Fibroblast of pulmonary artery (primary cell): ENCODE results near the gene CST3.
A peak's percentile ranks its signal among the peaks of the same experiment; 100 is the strongest.
"Not testable (repeated sequence)": the region's sequence is repeated elsewhere in the genome, so short reads cannot be mapped to it uniquely, and the experiment has no call there.

Experiments used
- DNase-seq: peaks from one replicate; pipeline ENCODE4 v3.0.0-alpha.2; 2010; ENCODE audit warnings: low read depth
- H3K4me3 ChIP-seq: replicated peaks from 2 replicates; pipeline ENCODE4 v1.5.1; 2011; ENCODE audit warnings: low read depth, mild to moderate bottlenecking, control low read depth, low read length, moderate library complexity
- CTCF ChIP-seq: IDR thresholded peaks from 2 replicates; pipeline ENCODE4 v1.5.1; 2011; ENCODE audit warnings: mild to moderate bottlenecking, control low read depth, low read length, inconsistent platforms; ENCODE audit errors: missing control alignments

CST3 gene

GRCh38 chr20:23638309-23638708 lies 554 bp upstream of the CST3 start:
- no peak for TF ChIP-seq CTCF
- DNase-seq, result no peak
- no peak overlapping the region for H3K4me3 ChIP-seq

GRCh38 chr20:23636908-23637281 lies 860 bp downstream of the CST3 start:
- no peak for TF ChIP-seq CTCF
- peak overlapping the region; percentile 70 for H3K4me3 ChIP-seq
- DNase-seq, result no peak

- DNase-seq, result no peak
- peak overlapping the region; percentile 70 for H3K4me3 ChIP-seq
- TF ChIP-seq CTCF, result no peak
These were observed 1.4 kb downstream of the CST3 start for GRCh38 chr20:23636182-23636907.

- not testable (repeated sequence) for DNase-seq
- peak overlapping the region; percentile 70 for H3K4me3 ChIP-seq
These were observed 2.0 kb downstream of the CST3 start for GRCh38 chr20:23635768-23636090.

GRCh38 chr20:23634985-23635767 lies 2.6 kb downstream of the CST3 start:
- no peak for DNase-seq
- no peak for TF ChIP-seq CTCF
- peak overlapping the region; percentile 34 for H3K4me3 ChIP-seq

GRCh38 chr20:23634044-23634801 lies 3.5 kb downstream of the CST3 start:
- H3K4me3 ChIP-seq, result no peak overlapping the region

More at GRCh38 chr20:23634044-23634801, 3.5 kb downstream of the CST3 start:
- DNase-seq, result no peak
- no peak for TF ChIP-seq CTCF
